ENCODE measurements around the gene VN1R5.

- TF ChIP-seq POLR2A (IDR thresholded peaks at IDR 0.05) = no peak
- TF ChIP-seq CTCF (IDR thresholded peaks at IDR 0.05) = no peak
Observed at GRCh38 chr1:247304031-247304430, 48.2 kb downstream of the VN1R5 start.
